ENCODE data around the gene RASA4B.
"Not testable (repeated sequence)": the region's sequence is repeated elsewhere in the genome, so short reads cannot be mapped to it uniquely, and the experiment has no call there.

RASA4B gene

GRCh38 chr7:102520797-102521196, 3.2 kb upstream of the RASA4B start:
- H3K4me1 ChIP-seq; H3K9me3 ChIP-seq; H3K27me3 ChIP-seq; DNase-seq; H3K36me3 ChIP-seq; H3K4me3 ChIP-seq (ENCODE audit: low read depth, low read length): not testable (repeated sequence)

GRCh38 chr7:102516951-102517350, 626 bp downstream of the RASA4B start:
- H3K4me1 ChIP-seq; H3K36me3 ChIP-seq; H3K9me3 ChIP-seq; H3K27me3 ChIP-seq; H3K4me3 ChIP-seq (ENCODE audit: low read depth, low read length); DNase-seq: not testable (repeated sequence)

GRCh38 chr7:102515889-102516288, 1.7 kb downstream of the RASA4B start:
- not testable (repeated sequence) for H3K4me3 ChIP-seq (ENCODE audit: low read depth, low read length); H3K4me1 ChIP-seq; DNase-seq; H3K9me3 ChIP-seq; H3K27me3 ChIP-seq; H3K36me3 ChIP-seq

GRCh38 chr7:102514881-102515721, 2.5 kb downstream of the RASA4B start:
- not testable (repeated sequence) for H3K4me3 ChIP-seq (ENCODE audit: low read depth, low read length); H3K27me3 ChIP-seq; H3K4me1 ChIP-seq; DNase-seq; H3K9me3 ChIP-seq; H3K36me3 ChIP-seq

GRCh38 chr7:102512642-102513221, 4.8 kb downstream of the RASA4B start:
- H3K36me3 ChIP-seq; H3K4me3 ChIP-seq (ENCODE audit: low read depth, low read length); H3K4me1 ChIP-seq; H3K27me3 ChIP-seq; H3K9me3 ChIP-seq: not testable (repeated sequence)
- DNase-seq, result peak; percentile 5

GRCh38 chr7:102511860-102512522, 5.6 kb downstream of the RASA4B start:
- not testable (repeated sequence) for H3K4me3 ChIP-seq (ENCODE audit: low read depth, low read length); H3K27me3 ChIP-seq; H3K4me1 ChIP-seq; DNase-seq; H3K9me3 ChIP-seq; H3K36me3 ChIP-seq

GRCh38 chr7:102510575-102510974, 7.0 kb downstream of the RASA4B start:
- not testable (repeated sequence) for H3K4me3 ChIP-seq (ENCODE audit: low read depth, low read length); H3K4me1 ChIP-seq; DNase-seq; H3K27me3 ChIP-seq; H3K36me3 ChIP-seq; H3K9me3 ChIP-seq

GRCh38 chr7:102507410-102508088, 10.0 kb downstream of the RASA4B start:
- DNase-seq; H3K36me3 ChIP-seq; H3K27me3 ChIP-seq; H3K9me3 ChIP-seq; H3K4me1 ChIP-seq; H3K4me3 ChIP-seq (ENCODE audit: low read depth, low read length): not testable (repeated sequence)

- not testable (repeated sequence) for DNase-seq; H3K27me3 ChIP-seq; H3K36me3 ChIP-seq; H3K4me1 ChIP-seq; H3K9me3 ChIP-seq; H3K4me3 ChIP-seq (ENCODE audit: low read depth, low read length)
Measured at GRCh38 chr7:102505298-102506185, 12.0 kb downstream of the RASA4B start.

GRCh38 chr7:102503141-102503540, 14.4 kb downstream of the RASA4B start:
- not testable (repeated sequence) for H3K27me3 ChIP-seq; H3K4me3 ChIP-seq (ENCODE audit: low read depth, low read length); DNase-seq; H3K4me1 ChIP-seq; H3K9me3 ChIP-seq; H3K36me3 ChIP-seq

- not testable (repeated sequence) for DNase-seq; H3K36me3 ChIP-seq; H3K9me3 ChIP-seq; H3K4me3 ChIP-seq (ENCODE audit: low read depth, low read length); H3K27me3 ChIP-seq; H3K4me1 ChIP-seq
Measured at GRCh38 chr7:102498321-102498720, 19.3 kb downstream of the RASA4B start.

- H3K36me3 ChIP-seq; H3K4me3 ChIP-seq (ENCODE audit: low read depth, low read length); H3K27me3 ChIP-seq; H3K4me1 ChIP-seq; DNase-seq; H3K9me3 ChIP-seq: not testable (repeated sequence)
Measured at GRCh38 chr7:102497308-102497707, 20.3 kb downstream of the RASA4B start.

GRCh38 chr7:102496861-102497260, 20.7 kb downstream of the RASA4B start:
- H3K4me3 ChIP-seq (ENCODE audit: low read depth, low read length); H3K4me1 ChIP-seq; H3K27me3 ChIP-seq; H3K9me3 ChIP-seq; H3K36me3 ChIP-seq: not testable (repeated sequence)
- DNase-seq, result peak; percentile 0

GRCh38 chr7:102494473-102495149, 23.0 kb downstream of the RASA4B start:
- not testable (repeated sequence) for H3K36me3 ChIP-seq; DNase-seq; H3K4me1 ChIP-seq; H3K9me3 ChIP-seq; H3K4me3 ChIP-seq (ENCODE audit: low read depth, low read length); H3K27me3 ChIP-seq

All from BE2C (cell line).